Measurements from ENCODE around the gene THSD4.

GRCh38 chr15:71817351-71817750 lies 702.1 kb downstream of the THSD4 start:
- TF ChIP-seq, protein P1, sequence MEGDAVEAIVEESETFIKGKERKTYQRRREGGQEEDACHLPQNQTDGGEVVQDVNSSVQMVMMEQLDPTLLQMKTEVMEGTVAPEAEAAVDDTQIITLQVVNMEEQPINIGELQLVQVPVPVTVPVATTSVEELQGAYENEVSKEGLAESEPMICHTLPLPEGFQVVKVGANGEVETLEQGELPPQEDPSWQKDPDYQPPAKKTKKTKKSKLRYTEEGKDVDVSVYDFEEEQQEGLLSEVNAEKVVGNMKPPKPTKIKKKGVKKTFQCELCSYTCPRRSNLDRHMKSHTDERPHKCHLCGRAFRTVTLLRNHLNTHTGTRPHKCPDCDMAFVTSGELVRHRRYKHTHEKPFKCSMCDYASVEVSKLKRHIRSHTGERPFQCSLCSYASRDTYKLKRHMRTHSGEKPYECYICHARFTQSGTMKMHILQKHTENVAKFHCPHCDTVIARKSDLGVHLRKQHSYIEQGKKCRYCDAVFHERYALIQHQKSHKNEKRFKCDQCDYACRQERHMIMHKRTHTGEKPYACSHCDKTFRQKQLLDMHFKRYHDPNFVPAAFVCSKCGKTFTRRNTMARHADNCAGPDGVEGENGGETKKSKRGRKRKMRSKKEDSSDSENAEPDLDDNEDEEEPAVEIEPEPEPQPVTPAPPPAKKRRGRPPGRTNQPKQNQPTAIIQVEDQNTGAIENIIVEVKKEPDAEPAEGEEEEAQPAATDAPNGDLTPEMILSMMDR (IDR thresholded peaks at IDR 0.05), result no peak
- no peak for TF ChIP-seq POLR2A (IDR thresholded peaks at IDR 0.05)

All from thyroid gland (tissue), 4 donors.